ENCODE data around the gene RPS18.

- no peak for TF ChIP-seq POLR2A (IDR thresholded peaks at IDR 0.05)
- TF ChIP-seq, protein P1, sequence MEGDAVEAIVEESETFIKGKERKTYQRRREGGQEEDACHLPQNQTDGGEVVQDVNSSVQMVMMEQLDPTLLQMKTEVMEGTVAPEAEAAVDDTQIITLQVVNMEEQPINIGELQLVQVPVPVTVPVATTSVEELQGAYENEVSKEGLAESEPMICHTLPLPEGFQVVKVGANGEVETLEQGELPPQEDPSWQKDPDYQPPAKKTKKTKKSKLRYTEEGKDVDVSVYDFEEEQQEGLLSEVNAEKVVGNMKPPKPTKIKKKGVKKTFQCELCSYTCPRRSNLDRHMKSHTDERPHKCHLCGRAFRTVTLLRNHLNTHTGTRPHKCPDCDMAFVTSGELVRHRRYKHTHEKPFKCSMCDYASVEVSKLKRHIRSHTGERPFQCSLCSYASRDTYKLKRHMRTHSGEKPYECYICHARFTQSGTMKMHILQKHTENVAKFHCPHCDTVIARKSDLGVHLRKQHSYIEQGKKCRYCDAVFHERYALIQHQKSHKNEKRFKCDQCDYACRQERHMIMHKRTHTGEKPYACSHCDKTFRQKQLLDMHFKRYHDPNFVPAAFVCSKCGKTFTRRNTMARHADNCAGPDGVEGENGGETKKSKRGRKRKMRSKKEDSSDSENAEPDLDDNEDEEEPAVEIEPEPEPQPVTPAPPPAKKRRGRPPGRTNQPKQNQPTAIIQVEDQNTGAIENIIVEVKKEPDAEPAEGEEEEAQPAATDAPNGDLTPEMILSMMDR (IDR thresholded peaks at IDR 0.05) = no peak
Observed at GRCh38 chr6:33273924-33274902, 2.3 kb downstream of the RPS18 start.
